NT2/D1 (cell line): ENCODE measurements around the gene GALNT18.

Experiments used
- YY1 ChIP-seq: IDR thresholded peaks from 2 replicates; pipeline ENCODE4 v1.6.1; 2011; ENCODE audit not compliant: insufficient read length, insufficient read depth
- ZNF274 ChIP-seq: IDR thresholded peaks from 2 replicates; pipeline ENCODE4 v1.6.1; 2011; ENCODE audit warnings: mild to moderate bottlenecking, low read depth, low read length

GRCh38 chr11:11499300-11499699 lies 122.5 kb downstream of the GALNT18 start:
- TF ChIP-seq ZNF274: no peak
- TF ChIP-seq YY1: no peak
